ENCODE measurements around the gene LRRC32. TPM values are rescaled to one million over a fixed set of nuclear protein-coding genes. Genes with fewer than 3 reads are reported as not detected.

The LRRC32 gene
- polyA plus RNA-seq, 1 donor from 2014 or later, result not detected

- no peak overlapping the region for H3K4me3 ChIP-seq (ENCODE audit: low read length)
- no peak overlapping the region for H3K27ac ChIP-seq (ENCODE audit: low read length)
- no peaks in the 10 kb centered on the region for H3K79me2 ChIP-seq (replicated peaks; ENCODE audit: insufficient read depth, low read length)
- H4K20me1 ChIP-seq (ENCODE audit: insufficient read depth), result no peaks in the 10 kb centered on the region
- TF ChIP-seq REST (IDR thresholded peaks at IDR 0.05; ENCODE audit: borderline replicate concordance) (no peak), CTCF (IDR thresholded peaks at IDR 0.05; ENCODE audit: poor library complexity, severe bottlenecking) (no peak), SMC3 (conservative IDR thresholded peaks at IDR 0.05; ENCODE audit: poor library complexity) (no peak), EP300 (conservative IDR thresholded peaks at IDR 0.05; ENCODE audit: poor library complexity, severe bottlenecking) (no peak), TAF1 (IDR thresholded peaks at IDR 0.05; ENCODE audit: low read depth) (no peak)
- no peaks in the 10 kb centered on the region for H3K9me2 ChIP-seq (ENCODE audit: insufficient read depth, low read length)
- no peak overlapping the region for H3K9ac ChIP-seq (ENCODE audit: low read length)
- H3K36me3 ChIP-seq (ENCODE audit: insufficient read depth, low read length), result no peaks in the 10 kb centered on the region
- H3K9me3 ChIP-seq (ENCODE audit: low read length), result peaks cover 4% of the 10 kb centered on the region
- no peak overlapping the region for H3K4me2 ChIP-seq (ENCODE audit: low read length)
- H2AFZ ChIP-seq (ENCODE audit: low read depth, low read length), result no peak overlapping the region
- no peaks in the 10 kb centered on the region for H3K27me3 ChIP-seq (ENCODE audit: insufficient read depth, low read depth, low read length)
- no peaks in the 10 kb centered on the region for H3F3A ChIP-seq (ENCODE audit: insufficient read depth, low read length, poor library complexity, severe bottlenecking)
These were observed 54.6 kb downstream of the LRRC32 start for GRCh38 chr11:76615950-76616349.

- H3K36me3 ChIP-seq (ENCODE audit: insufficient read depth, low read length), result no peaks in the 10 kb centered on the region
- no peaks in the 10 kb centered on the region for H3K9me2 ChIP-seq (ENCODE audit: insufficient read depth, low read length)
- no peaks in the 10 kb centered on the region for H4K20me1 ChIP-seq (ENCODE audit: insufficient read depth)
- H3K4me3 ChIP-seq (ENCODE audit: low read length), result no peak overlapping the region
- H3K27me3 ChIP-seq (ENCODE audit: insufficient read depth, low read depth, low read length), result no peaks in the 10 kb centered on the region
- H2AFZ ChIP-seq (ENCODE audit: low read depth, low read length), result no peak overlapping the region
- no peak overlapping the region for H3K27ac ChIP-seq (ENCODE audit: low read length)
- H3K4me2 ChIP-seq (ENCODE audit: low read length), result no peak overlapping the region
- H3K9me3 ChIP-seq (ENCODE audit: low read length), result peaks cover 4% of the 10 kb centered on the region
- no peaks in the 10 kb centered on the region for H3F3A ChIP-seq (ENCODE audit: insufficient read depth, low read length, poor library complexity, severe bottlenecking)
- no peaks in the 10 kb centered on the region for H3K79me2 ChIP-seq (replicated peaks; ENCODE audit: insufficient read depth, low read length)
- TF ChIP-seq EZH2 (IDR thresholded peaks at IDR 0.05; ENCODE audit: borderline replicate concordance, insufficient read depth, low read length, poor library complexity, severe bottlenecking), result no peak
- no peak for TF ChIP-seq RAD21 (conservative IDR thresholded peaks at IDR 0.05)
- no peak for TF ChIP-seq EP300 (conservative IDR thresholded peaks at IDR 0.05; ENCODE audit: poor library complexity, severe bottlenecking)
- TF ChIP-seq MXI1 (conservative IDR thresholded peaks at IDR 0.05; ENCODE audit: poor library complexity, severe bottlenecking), result no peak
- no peak overlapping the region for H3K9ac ChIP-seq (ENCODE audit: low read length)
These were observed 55.9 kb downstream of the LRRC32 start for GRCh38 chr11:76614471-76615179.

All from neural cell (in vitro differentiated cells).